Right hindlimb (tissue), 1 donor: Measurements from ENCODE around the gene LCE2A.
"Not testable (repeated sequence)": the region's sequence is repeated elsewhere in the genome, so short reads cannot be mapped to it uniquely, and the experiment has no call there.

ENCODE experiments used
- DNase-seq: peaks from one replicate; pipeline ENCODE4 v3.0.0-alpha.2; 2018

Gene LCE2A, protein sequence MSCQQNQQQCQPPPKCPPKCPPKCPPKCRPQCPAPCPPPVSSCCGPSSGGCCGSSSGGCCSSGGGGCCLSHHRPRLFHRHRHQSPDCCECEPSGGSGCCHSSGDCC

DNA sequence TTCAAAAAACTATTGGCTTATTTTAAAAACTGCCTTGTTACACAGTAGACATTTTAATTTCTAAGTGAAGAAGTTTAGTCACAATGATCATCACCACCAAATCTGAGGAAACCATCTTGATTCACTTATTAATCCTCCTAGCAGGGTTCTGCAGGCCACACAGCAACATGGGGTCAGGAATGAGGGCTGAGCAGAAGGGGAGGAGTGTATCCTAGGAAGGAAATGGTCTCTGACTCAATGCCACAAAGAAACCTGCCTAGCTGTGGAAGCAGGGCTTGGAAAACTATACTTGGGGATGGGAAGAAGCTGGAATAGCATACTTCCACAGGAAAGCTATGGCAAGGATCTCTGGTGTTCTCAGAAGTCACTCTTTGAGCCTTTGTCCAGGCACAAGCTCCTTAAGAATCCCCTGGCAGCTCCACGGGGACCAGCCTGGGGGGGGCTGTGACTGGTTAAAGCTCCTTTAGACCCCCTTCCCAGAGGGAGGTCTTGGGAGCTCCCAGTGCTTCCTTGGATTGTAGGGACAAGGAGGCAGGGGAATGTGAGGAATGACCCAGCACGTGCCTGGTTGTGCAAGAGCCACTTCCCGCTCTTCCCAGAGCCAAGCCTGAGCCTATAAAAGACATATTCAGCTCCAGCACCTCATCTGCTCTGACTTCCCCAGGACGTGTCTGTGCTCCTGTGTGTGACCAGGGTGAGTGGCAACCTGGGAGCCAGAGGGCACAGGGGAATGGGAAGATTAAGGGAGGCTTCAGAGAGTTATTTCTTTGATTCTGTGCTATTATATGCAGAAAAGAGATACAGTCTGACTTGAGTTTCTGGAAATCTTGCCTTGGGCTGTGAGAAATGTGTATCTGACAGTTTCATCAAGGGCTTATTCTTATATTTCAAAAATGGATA is at the start of gene LCE2A:
LCE2A (plus strand) TSS at position 645 of the 900 bp plus-strand sequence. CDS start 557 bp downstream, outside the sequence.
- DNase-seq, result no peak

DNA sequence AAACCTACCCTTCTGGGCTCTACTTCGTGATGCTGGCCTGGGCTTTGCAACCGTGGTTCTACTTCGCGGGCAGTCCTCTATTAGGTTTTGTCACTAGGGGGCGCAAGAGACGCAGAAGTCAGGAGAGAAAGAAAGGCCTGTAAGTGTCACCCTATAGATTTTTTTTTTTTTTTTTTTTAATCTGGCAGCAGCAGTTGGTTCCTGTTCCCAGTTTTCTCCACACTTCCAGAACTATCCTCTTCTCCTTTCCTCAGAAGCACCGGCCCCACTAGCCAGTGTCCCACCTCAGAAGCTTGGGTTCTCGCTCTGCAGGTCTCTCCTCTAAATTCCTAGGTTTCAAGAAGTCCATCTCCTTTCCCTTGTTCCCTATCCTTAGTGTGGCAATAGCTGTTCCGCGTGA is 44.0 kb upstream of the LCE2A start:
- DNase-seq, result peak; percentile 54

DNA sequence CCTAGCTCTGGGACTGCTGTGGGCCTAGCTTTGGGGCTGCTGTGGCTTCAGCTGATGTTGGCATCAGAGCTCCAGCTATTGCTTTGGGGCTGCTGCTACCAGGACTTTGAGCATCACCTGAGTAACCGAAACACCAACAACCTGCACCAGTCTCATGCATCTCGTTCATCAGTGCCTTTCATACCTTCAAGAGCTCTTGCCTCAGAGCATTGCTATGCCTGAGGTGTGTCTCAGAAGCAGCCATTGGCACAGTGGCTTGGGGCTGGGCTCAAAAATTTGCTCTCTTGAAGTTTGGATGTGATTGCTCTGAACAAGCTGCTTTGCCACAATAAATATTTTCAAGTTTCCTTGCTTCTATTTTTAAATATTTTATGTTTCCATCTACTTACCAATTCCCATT is 41.7 kb upstream of the LCE2A start:
- DNase-seq, result no peak

DNA sequence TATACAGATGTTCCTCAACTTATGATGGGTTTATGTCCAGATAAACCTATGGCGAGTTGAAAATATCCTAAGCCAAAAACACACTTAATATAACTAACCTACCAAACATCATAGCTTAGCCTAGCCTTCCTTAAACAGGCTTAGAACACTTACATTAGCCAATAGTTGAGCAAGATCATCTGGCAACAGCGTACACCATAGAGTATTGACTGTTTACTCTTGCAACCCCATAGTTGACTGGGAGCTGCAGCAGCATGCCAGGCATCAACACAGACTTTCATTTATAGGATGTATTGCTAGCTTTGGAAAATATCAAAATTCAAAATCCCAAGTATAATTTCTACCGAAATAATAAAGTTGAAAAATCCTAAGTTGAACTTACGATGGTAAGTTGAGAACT is 40.5 kb upstream of the LCE2A start:
- DNase-seq, result no peak

DNA sequence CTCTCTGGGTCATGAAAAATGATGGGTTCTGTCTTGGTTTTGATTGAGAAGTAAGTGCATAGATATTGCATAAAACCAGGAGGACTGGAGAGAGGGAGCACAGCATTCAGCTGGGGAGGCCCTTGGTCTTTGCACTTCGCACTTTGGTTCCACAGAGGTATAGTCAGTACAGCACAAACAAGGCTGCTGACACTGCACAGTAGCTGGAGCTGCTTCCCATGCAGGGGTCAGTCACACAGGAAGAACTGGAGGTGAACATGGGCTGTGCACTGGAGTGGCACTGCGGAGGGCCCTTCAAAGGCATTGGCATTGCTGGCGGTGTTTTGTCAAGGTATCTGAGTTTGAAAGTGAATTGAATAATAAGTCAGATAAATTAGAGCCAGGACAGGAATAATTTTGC is 39.5 kb upstream of the LCE2A start:
- DNase-seq, result no peak

DNA sequence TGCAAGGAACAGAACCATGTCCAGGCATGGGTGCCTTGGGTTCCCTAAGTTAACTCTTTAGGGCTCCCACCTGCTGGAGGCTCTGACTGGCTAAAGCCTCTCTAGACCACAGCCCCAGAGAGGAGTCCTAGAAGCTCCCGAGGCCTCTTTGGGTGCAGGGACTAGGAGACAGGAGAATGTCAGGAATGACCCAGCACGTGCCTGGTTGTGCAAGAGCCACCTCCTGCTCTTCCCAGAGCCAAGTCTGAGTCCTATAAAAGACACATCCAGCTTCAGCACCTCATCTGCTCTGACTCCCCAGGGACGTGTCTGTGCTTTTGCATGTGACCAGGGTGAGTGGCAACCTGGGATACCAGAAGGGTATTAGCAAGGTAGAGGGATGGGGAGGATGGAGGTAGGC is 35.0 kb upstream of the LCE2A start, which contains the start of gene LCE2D:
LCE2D (plus strand) TSS at position 283 of the 400 bp plus-strand sequence. CDS start 726 bp downstream, outside the sequence.
- DNase-seq, result no peak

DNA sequence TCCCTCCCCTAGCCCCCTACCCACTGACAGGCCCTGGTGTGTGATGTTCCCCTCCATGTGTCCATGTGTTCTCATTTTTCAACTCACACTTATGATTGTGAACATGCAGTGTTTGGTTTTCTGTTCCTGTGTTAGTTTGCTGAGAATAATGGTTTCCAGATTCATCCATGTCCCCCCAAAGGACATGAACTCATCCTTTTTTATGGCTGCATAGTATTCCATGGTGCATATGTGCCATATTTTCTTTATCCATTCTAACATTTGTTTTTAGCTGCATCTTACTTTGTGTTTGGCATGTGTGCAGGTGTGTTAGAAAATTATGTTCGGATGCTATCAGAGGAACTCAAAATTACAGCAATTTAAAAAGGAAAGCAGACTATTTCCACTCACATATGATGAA is 32.0 kb upstream of the LCE2A start:
- not testable (repeated sequence) for DNase-seq

DNA sequence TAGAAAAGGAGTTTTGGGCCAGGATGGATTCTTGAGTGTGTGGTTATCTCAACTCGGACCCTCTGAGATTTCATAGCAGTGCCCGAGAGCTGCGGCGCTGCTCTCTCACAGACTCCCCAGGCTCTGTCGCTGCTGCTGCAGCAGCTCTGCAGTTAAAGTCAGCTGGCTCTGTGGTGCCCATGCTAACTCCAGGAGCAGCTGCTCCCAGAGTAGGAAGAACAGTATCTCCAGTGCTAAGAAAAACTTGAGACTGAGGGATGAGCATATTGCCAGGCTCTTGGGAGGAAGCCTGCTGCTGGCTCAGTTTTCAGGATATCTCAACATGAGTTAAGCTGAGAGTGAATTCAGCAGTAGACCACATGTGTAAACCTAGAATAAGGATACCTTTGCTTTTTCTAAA is 30.5 kb upstream of the LCE2A start:
- DNase-seq, result no peak

DNA sequence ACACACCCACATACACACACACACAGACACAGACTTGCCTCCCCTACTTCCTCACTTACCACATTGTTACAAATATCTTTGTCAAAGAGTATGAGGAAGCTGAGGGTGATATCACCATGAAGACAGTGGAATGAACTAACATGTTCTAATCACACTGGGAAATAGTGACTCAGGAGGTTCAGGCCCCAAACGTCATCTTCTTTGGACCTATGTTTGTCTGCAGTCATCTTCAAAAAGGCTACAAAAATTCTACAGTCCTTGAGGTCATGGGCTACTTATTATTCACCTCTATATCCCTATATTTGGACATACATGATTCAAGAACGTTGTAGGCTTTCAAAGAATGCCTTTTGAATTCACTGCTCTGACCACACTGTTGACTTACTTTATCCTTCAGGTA is 25.1 kb upstream of the LCE2A start:
- DNase-seq, result no peak

DNA sequence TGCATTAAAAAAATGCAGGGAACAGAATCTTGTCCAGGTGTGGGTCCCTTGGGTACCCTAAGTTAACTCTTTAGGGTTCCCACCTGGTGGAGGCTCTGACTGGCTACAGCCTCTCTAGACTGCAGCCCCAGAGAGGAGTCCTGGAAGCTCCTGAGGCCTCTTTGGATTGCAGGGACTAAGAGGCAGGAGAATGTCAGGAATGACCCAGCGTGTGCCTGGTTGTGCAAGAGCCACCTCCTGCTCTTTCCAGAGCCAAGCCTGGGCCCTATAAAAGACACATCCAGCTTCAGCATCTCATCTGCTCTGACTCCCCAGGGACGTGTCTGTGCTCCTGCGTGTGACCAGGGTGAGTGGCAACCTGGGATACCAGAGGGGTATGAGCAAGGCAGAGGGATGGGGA is 23.2 kb upstream of the LCE2A start, which contains the start of gene LCE2C:
LCE2C (plus strand) TSS at position 297 of the 400 bp plus-strand sequence. CDS start 737 bp downstream, outside the sequence.
- DNase-seq, result not testable (repeated sequence)

DNA sequence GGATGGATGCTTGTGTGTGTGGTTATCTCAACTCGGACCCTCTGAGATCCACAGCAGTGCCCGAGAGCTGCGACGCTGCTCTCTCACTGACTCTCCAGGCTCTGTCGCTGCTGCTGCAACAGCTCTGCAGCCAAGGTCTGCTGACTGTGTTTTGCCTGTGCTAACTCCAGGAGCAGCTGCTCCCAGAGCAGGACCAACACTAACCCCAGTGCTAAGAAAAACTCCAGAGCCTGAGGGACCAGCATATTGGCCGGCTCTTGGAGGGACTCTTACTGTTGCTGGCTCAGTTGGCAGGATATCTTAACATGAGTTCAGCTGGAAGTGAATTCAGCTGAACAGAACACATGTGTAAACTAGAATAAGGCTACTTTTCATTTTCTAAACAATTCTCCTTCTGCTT is 18.7 kb upstream of the LCE2A start:
- DNase-seq, result peak; percentile 37

DNA sequence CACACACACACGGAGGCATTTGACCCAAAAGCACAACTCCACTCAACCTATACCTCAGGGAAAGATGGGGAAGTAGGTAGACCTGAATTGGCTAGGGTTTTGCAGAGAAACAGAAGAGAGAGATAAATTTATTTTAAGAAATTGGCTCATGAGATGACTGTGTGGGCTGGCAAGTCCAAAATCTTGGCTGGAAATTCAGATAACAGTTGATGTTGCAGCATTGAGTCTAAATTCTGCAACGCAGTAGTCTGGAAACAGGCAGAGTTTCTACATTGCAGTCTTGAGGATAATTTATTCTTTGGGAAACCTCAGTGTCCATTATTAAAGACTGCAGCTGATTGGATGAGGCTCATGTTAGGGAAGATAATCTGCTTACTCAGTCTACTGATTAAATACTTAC is 16.5 kb upstream of the LCE2A start:
- no peak for DNase-seq

DNA sequence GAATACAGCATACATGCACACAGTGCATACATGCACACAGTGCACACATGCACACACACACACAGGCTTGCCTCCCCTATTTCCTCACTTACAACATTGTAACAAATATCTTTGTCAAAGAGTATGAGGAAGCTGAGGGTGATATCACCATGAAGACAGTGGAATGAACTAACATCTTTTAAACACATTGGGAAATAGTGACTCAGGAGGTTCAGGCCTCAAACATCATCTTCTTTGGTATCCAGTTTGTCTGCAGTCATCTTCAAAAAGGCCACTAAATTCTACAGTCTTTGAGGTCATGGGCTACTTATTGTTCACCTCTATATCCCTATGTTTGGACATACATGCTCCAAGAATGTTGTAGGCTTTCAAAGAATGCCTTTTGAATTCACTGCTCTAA is 14.3 kb upstream of the LCE2A start:
- no peak for DNase-seq

DNA sequence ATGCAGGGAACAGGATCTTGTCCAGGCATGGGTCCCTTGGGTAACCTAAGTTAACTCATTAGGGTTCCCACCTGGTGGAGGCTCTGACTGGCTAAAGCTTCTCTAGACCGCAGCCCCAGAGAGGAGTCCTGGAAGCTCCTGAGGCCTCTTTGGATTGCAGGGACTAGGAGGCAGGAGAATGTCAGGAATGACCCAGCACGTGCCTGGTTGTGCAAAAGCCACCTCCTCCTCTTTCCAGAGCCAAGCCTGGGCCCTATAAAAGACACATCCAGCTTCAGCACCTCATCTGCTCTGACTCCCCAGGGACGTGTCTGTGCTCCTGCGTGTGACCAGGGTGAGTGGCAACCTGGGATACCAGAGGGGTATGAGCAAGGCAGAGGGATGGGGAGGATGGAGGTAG is 12.3 kb upstream of the LCE2A start, which contains the start of gene LCE2B:
LCE2B (plus strand) TSS at position 301 of the 400 bp plus-strand sequence. CDS start 721 bp downstream, outside the sequence.
- not testable (repeated sequence) for DNase-seq

DNA sequence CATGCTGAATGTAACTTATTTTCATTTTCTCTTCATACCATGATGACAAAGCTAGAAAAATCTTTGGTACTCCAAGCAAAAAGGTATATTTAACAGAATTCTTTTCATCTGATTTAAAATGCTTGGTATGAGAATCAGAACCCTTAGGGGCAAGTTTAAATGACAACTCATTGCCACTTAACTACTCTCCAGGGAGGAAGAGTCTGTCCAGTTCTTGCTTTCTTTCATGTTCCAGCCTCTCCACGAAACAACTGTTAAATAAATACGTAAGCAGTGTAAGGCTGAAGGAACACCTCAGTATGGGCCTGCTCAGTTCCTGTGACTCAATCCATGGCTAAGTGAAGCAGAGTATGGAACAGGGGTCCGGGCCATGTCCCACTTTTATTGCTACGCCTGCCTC is 1.6 kb downstream of the LCE2A start:
- DNase-seq, result no peak

DNA sequence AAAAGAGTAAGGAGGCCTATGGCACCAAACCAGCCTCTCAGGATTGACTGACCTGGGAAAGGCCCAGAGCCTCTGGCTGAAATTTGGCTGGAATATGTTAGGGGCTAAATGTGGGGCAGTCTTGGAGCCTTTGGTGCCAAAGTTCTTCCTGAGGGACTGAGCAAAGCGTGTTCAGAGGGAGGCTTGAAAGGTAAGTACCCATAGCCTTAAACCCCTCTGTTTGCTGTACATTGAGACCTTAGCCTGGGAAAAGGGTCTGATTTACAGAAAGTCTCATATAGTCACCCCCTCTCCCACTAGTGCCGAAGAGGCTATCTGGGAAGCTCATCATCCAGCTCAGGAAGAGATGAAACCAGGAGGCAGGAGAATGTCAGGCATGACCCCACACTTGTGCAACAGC is 9.7 kb downstream of the LCE2A start, which contains the start of gene LCE4A:
LCE4A (plus strand) TSS at position 301 of the 400 bp plus-strand sequence. CDS start 916 bp downstream, outside the sequence.
- no peak for DNase-seq

DNA sequence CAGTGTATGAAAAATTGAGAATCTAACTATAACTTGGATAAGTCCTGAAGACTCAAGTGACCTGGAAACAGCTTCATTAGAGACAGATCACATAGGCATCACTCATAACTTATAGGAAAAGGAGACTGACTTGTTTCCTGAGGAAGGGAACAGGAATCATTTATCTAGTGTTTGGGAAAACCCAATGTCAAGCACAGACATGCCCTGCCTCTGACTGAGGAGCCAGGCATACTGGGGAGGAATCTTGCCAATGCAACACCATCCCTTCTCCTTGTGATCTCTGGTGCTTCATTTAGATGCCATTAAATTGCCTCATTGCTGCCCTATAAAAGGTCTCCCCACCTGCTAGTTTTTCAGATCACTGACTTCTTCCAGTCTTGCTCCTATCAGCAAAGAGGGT is 20.1 kb downstream of the LCE2A start:
- no peak for DNase-seq

DNA sequence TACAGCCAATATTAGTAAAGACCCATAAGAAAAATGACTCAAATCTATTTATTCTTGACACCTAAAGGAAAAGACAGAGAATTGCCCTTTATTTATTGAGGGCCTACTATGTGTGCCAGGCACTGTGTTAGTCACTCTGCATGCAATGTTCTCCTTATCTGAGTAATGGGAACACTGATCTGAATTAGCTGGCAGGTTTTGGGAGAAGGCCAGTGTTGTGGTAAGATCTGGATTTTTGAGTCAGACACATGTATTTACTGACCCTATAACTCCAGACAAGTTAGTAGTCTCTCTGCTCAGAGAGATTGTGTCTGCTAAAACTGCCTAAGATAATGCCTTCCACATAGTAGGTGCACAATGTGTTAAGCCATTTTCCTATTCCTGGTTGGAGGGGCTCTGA is 27.1 kb downstream of the LCE2A start:
- DNase-seq, result no peak

DNA sequence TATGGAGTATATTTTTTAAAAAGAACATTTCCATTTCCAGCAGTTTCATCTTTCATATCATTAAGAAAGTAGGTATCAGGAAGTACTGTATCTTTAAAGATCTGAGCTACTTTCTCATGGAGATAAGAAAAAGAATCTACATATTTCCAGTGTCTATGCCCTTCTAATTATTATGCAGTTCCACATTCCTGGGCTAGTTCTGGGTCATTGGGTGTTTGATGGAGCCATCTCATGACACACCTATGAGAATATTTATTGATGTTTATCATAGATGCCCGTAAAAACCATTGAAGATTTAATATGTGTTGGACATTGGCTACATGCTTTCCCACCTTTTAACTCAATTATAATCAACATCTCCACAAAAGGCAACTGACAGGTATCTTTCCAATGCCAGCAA is 30.8 kb downstream of the LCE2A start:
- DNase-seq, result no peak

DNA sequence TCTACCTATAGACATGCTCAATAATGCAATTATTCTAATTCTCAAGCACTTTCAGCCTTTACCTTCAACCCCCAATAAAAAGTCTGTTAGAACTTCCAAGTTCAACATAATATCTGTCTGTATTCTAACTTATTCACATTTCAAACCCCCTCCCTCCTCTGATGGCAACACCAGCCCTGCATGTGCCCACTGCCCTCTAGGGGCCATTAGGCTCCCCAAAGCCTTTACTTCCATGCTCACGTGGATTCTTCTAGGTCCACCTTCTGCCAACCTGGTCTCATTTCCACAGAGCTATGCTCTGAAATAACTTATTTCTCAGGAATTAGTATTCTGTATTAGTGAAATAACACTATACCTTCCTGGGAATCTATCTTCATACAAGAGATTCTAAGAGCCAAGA is 37.5 kb downstream of the LCE2A start:
- no peak for DNase-seq

DNA sequence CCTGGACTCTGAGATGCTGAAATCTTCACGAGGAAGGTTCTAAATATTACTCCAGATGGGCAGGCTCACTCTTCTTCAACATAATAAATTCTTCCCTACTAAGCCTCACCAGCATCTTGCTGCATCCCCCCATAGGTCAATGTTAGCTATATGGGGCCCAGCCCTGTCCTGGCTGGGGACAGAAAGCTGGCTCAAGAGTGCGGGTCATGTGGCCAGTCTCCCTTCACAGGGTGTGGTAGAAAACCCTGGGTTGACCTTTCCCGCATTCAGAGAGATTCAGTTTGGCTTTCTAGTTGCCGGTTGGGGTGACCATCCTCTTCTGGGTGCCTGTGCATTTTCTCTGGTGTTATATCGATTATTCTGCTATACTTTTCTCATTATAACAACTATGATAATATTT is 39.9 kb downstream of the LCE2A start:
- DNase-seq, result no peak

DNA sequence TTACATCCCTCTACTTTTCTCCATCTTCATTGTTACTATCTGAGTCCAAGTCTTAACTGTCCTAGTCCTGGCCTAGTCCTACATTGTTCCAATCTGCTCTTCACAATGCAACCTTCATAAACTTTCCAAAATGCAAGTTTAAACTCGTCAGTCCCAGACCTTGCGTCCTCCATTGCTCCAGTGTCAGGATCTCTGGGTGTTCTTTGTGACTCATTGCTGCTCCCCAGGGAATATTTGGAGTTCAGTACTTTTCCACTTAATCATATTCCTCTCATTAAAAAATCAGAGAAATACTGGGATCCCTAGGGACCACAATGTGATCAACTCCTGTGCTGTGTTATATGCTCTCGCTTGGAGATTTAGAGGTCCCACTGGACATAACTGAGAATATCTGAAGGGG is 41.7 kb downstream of the LCE2A start:
- no peak for DNase-seq

DNA sequence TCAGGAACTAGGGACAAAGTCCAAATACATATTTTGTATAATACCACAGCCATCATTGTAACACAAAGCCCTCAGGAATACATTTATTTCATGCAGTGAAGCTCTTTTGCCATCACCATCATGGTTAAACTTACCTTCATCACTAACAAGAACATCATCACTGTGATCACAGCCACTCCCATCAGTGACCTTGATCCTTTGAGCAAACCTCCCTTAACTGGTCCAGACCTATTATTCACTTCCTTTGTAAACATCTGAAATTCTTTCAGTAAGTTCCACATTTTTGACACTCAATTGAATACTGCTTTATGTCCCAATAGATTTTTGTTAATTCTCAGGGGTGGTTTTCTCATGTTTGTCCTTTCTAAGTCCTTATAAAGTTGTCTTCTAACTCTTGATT is 43.5 kb downstream of the LCE2A start:
- DNase-seq, result no peak
